Measurements from ENCODE around the gene ZNF311. TPM values are rescaled to one million over a fixed set of nuclear protein-coding genes. Genes with fewer than 3 reads are reported as not detected.
"Not testable (repeated sequence)": the region's sequence is repeated elsewhere in the genome, so short reads cannot be mapped to it uniquely, and the experiment has no call there.

The ZNF311 gene
- total RNA-seq, 1 donor from 2014 or later = 3.2 TPM

- no peak for DNase-seq (ENCODE audit: low spot score)
These were observed 22.4 kb downstream of the ZNF311 start for GRCh38 chr6:28982476-28983266.

DNA sequence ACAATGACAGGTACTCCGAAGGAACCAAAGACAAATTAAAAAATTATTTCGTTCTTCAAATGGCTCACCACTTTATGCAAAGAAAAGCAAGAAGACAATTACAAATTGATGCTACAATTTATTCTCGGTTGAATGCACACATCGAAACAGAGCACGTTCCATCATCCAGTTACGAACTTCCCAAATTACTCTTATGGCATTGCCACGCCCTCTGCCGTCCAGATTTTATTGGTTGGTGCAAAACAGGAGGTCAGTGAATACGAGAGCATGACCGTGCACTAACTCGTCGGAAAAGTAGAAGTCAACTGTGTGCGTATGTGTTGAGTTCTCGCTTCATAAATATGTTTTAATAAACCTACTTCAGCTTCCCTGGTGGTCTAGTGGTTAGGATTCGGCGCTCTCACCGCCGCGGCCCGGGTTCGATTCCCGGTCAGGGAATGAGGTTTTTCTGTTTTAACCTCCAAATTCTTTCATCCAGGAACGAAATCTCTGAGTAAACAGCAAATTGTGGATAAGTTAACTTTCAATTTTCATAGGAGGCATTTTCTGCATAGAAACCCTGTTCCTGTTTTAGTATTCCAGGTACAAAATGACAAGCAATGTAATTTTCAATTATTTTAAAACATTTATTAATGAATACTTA, 23.2 kb downstream of the ZNF311 start:
- DNase-seq (ENCODE audit: low spot score) = peak; percentile 82

DNA sequence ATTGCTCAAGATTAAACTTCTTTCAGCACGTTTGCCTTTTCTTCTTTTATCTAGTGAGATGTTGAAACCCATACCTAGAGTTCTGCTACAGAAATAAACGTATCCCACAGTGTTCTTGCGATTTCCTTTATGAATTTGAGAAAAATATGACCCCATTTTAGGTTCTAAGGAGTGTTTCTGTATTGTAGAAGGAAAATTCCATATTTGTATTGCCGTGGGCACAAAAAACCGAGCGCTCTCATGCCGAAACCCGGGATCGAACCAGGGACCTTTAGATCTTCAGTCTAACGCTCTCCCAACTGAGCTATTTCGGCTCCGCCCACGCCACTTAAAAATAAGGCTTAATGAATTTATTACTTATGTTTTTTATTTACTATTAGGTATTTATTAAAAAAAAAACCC, 23.7 kb downstream of the ZNF311 start:
- peak; percentile 80 for DNase-seq (ENCODE audit: low spot score)

GRCh38 chr6:28980852-28981430, 24.2 kb downstream of the ZNF311 start:
- peak; percentile 59 for DNase-seq (ENCODE audit: low spot score)

- no peak for DNase-seq (ENCODE audit: low spot score)
These were observed 24.8 kb downstream of the ZNF311 start for GRCh38 chr6:28980137-28980851.

DNA sequence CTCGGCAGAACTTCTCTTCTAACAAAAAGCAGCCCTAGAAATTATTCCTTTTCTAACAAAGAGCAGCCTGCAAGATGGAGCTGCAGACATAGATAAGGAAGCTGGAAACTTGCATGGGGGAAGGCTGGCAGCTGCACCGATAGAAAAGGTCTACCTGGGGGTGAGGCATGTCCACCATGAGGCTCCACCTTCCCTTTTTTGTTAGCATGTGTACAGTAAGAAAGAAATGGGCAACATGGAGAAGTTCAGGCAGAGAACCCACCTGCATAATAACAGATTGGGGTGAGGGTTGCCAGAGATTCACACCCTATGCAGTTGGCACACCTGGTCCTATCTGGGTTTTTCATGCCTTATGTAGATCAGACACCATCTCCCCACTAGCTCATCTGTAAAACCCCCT, 25.4 kb downstream of the ZNF311 start:
- DNase-seq (ENCODE audit: low spot score) = no peak

DNA sequence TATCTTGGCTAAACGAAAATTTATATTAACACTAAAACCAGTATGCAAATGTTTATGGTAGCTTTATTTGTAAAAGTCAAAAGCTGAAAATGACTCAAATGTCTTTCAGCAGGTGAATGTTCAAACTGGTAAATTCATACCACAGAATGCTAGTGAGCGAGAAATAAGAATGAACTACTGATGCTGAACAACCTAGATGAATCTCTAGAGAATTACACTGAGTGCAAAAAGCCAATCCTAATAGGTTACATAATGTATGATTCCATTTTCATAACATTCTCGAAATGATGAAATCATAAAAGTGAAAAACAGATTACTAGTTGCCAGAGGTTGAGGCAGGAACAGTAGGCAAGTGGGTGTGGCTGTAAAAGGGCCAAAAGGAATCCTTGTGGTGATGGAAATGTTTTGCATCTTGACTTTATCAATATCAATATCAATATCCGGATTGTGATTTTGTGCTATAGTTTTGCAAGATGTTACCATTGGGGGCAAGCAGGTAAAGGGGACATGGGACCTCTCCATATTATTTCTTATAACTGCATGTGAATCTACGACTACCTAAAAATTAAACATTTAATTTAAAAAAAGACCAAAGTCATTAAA, 26.1 kb downstream of the ZNF311 start:
- no peak for DNase-seq (ENCODE audit: low spot score)

GRCh38 chr6:28978133-28978491, 27.0 kb downstream of the ZNF311 start:
- no peak for DNase-seq (ENCODE audit: low spot score)

DNA sequence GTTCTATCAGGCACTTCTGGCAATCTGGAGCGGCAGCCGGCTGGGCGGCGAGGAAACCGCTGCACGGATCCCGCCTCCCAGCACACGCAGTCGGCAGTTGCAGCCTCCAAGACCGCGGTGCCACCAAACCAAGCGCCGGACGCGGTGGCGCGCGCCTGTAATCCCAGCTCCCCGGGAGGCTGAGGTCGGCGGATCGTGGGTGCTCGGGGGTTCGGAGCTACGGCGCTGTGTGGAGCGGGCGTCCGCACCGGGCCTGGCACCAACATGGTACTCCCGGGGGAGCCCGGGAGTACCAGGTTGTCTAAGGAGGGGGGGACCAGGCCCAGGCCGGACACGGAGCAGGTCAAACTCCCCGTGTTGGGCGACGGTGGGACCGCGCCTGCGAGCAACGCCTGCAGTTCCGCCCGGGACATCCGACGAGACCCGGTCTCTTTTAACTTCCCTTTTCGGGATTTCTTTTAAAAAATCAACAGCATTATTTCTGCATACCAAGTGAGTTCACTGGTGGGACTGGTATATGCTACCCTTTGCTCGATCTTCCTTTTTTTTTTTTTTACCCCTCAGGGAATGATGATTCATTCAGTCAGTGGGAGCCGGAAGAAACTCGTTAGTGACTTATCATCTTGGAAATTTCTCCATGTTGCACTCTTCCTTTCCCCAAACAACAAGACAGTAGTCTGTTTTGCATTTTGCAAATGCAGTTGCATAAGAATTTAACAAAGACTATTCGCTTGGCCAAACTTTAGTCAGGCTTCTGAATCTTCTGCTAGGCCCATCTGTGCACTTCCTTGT, 27.6 kb downstream of the ZNF311 start:
- no peak for DNase-seq (ENCODE audit: low spot score)

DNA sequence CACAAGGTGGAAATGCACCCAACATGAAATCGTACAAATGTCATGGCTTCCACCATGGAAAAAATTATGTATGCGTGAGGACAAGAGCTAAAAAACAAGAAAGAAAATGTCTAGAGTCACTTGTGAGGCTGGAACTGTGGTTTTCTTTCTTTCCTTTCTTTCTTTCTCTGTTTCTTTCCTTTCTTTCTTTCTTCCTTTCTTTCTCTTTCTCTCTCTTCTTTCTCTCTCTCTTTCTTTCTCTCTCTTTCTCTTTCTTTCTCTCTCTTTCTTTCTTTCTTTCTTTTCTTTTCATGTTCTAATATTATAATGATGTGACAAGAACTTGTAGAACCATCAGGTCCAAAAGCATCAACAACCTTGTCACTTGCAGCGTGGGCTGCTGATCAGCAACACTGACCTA, 28.4 kb downstream of the ZNF311 start:
- no peak for DNase-seq (ENCODE audit: low spot score)

GRCh38 chr6:28974505-28974904, 30.6 kb downstream of the ZNF311 start:
- DNase-seq (ENCODE audit: low spot score) = no peak

DNA sequence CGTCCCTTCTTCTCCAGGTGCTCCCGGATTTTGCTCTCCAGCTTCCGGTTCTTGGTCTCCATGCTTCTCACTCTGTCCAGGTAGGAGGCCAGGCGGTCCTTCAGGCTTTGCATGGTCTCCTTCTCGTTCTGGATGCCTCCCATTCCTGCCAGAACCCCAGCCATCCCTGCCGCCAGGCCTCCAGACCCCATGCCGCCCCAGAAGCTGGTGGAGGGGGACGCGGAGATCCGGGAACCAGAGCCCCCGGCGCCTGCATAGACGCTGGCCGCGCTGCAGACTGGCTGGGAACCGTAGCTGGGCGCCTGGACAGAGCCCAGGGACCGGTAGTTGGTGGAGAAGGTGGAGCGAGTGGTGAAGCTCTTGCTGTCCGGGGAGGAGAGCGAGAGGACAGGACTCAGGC, 35.1 kb downstream of the ZNF311 start:
- DNase-seq (ENCODE audit: low spot score) = not testable (repeated sequence)

DNA sequence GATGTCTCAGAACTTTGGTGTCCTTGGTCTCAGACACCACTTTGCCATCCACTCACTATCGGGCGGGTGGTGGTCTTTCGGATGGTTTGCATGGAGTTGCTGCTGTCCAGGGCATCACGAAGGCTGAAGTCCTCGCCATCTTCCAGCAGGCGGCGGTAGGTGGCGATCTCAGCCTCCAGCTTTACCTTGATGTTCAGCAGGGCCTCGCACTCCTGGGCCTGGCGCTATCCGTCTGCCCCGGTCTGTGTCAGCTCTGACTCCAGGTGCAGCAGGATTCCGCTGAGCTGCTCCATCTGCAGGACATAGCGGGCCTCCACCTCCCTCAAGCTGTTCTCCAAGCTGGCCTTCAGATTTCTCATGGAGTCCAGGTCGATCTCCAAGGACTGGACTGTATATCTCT, 36.0 kb downstream of the ZNF311 start:
- DNase-seq (ENCODE audit: low spot score) = no peak

GRCh38 chr6:28968476-28968875, 36.6 kb downstream of the ZNF311 start:
- no peak for DNase-seq (ENCODE audit: low spot score)

- DNase-seq (ENCODE audit: low spot score) = no peak
These were observed 39.4 kb downstream of the ZNF311 start for GRCh38 chr6:28965706-28966105.

DNA sequence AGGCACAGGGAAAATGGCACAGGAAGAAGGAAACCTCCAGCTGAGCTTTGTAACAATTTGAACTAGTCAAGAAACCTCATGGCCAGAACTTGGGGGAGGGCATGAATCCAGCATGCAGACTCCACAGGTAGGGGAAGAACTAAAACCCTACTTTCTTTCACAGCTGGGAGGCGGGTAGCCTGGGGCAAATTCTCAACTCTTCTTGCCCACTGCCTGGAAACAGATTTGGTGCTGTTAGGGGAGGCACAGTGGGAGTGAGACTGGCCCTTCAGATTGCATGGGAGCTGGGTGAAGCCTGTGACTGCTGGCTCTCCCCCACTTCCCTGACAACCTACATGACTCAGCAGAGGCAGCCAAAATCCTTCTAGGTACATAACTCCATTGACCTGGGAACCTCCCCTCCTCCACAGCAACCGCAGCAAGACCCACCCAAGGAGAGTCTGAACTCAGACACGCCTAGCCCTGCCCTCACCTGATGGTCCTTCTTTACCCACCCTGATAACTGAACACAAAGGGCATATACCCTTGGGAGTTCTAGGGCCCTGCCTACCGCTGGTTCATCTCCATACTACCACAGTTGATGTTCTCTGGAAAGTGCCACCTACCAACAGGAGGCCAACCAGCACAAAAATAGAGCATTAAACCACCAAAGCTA, 44.1 kb downstream of the ZNF311 start:
- DNase-seq (ENCODE audit: low spot score) = no peak

GRCh38 chr6:28958561-28959243, 46.4 kb downstream of the ZNF311 start:
- not testable (repeated sequence) for DNase-seq (ENCODE audit: low spot score)

DNA sequence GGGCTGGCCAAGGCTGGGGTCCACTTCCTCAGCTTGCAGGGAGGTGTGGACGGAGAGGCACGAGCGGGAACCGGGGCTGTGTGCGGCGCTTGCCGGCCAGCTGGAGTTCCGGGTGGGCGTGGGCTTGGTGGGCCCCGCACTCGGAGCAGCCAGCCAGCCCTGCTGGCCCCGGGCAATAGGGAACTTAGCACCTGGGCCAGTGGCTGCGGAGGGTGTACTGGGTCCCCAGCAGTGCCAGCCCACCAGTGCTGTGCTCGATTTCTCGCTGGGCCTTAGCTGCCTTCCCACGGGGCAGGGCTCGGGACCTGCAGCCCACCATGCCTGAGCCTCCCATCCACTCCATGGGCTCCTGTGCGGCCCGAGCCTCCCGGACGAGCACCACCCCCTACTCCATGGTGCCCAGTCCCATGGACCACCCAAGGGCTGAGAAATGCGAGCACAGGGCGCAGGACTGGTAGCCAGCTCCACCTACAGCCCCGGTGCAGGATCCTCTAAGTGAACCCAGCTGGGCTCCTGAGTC, 47.3 kb downstream of the ZNF311 start:
- DNase-seq (ENCODE audit: low spot score) = not testable (repeated sequence)

GRCh38 chr6:28956331-28956730, 48.8 kb downstream of the ZNF311 start:
- no peak for DNase-seq (ENCODE audit: low spot score)

Data from ureter (tissue), 1 donor.